HG03045 (cell line): ENCODE results near the gene RYR3.
A peak's percentile ranks its signal among the peaks of the same experiment; 100 is the strongest.

Source experiments
- ATAC-seq: cut with Tn5 transposase; IDR thresholded peaks from one replicate; pipeline ENCODE4 v1.9.1; 2021; ENCODE audit warnings: mild to moderate bottlenecking, moderate library complexity; ENCODE audit not compliant: unreplicated experiment

The RYR3 gene

DNA sequence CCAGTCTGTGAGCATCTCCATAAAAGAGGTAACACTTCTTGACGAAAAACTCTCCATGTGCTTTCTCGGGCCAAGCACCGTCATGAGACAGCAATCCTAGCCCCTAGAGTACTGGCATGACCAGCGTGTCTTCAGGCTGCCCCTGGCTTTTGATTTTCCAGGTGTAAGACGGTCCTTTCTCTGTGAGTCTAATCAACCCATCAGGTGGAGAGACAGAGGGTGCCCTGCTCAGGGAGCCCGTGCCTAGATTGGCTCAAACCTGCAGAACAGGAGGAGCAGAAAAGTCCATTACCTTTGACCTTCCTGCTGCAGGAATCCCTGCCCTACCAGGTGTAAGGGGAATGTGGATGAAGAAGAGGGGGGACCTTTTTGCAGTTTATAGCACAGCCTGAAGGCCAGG, 548.1 kb downstream of the RYR3 start:
- ATAC-seq = no peak

DNA sequence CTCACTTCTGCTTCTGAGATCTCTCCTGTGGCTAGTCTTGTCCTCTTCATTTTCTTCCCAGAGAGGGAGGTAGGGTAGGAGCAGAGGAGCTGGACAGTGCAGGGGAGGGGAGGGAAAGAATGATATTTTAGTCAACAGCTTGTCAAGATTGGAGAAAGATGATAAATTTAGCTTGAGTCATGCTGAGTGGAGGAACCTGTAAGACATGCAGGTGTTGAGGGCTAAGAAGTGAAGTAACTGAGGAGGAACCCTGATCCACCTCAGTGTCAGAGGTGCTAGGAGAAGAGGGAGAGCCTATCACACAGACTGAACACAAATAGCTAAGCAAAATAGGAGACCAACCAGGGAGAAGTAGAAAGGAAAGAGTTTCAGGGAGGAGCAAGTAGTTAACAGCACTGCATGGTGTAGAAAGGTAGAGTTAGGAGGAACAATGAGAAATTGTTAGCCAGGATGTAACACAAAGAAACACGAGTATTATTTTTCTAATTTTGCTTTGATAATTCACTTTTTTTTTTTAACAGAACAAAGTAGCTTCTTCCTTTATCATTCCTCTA, 549.3 kb downstream of the RYR3 start:
- ATAC-seq = no peak

DNA sequence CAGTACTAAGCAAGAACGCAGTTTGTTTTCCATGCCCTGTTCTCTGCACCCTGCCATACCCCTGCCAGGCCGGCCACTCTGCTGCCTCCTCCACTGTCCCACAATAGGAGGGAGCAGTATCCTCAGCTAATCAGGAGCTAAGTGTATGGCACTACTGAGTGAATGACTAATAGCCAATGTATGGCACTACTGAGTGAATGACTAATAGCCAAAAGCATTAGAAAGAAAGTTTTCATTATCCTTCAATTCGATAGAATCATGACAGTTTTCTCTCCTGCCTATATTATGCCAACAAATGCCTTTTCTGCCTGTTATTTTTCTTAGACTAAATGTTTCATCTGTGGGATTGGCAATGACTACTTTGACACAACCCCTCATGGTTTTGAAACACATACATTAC, 550.0 kb downstream of the RYR3 start:
- no peak for ATAC-seq

DNA sequence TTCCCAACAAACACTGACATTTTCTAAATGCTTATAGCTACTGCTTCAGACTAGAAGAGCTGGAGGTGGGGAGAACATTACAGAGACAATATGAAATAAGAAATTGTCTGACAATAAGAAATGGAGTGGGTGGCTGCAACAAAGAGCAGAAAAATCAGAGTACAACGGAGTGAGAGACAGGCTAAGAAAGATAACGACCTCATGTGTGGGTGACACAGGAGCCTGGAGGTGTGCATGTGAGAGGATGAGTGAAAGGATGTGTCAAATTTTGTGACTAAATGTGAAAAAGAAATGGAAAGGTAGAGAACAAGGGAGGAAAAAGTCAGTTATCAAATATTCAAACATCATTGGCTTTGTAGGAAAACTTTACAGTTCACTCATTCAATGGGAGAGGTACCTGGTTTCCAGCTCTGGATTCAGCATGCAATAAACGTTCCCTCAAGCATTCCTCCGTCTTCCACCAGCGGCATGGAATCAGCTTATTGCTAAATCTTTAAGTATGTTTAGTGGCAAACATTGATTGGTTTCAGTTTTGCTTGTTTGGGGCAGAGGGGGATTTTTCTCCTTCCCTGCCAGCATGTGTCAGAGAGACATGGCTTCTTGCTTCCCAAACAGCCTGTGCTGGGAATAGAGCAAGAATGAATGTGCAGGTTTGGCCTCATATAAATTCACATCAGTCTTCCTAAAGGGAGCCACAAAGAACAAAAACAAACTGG, 553.8 kb downstream of the RYR3 start:
- no peak for ATAC-seq

DNA sequence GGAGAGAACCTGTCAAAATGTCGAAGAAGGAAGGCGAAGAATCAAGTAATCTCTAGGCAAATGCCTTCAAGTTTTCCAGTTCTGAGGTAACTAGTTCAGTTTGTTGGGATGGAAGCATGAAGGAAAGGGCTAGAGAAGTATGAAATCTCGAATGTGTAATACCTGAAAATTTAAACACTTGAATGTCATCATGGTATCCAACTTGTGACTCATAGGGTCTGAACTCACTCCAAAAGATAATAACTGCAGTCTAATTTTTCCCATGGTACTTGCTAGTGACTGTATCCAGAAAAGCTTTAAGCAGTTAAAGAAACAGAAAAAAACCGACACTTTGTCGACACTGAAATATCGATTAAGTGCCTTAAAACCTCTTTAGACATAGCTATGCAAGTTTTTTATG, 554.6 kb downstream of the RYR3 start:
- ATAC-seq = no peak

DNA sequence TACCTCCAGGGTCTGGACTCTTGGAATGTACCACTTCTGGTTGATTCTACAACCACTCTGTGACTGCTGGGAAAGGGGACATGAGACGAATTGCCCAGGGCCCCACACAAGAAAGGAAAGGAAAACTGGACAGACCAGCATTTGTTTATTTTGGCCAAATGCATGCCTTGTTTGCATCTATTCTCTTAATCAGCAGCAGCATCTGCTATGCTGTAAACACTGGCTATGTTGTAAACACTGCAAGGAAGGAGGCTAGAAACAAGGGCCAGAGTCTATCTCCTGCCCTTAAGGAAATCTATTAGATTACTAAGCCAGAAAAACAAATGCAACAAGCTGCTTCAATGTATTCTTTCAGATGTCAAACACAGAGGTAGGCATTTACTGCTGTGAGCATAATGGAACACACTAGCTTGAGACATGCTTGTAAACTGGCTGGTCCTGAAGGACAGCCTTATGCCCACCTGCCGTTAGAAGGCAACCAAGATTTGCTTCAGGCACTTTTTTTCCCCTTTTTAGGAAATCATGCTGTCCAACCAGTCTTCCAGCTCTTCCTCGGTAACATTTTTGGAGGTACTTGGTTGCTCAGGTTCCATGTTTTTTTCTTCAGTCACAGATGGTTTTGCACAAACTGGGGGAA, 555.5 kb downstream of the RYR3 start:
- ATAC-seq = no peak

DNA sequence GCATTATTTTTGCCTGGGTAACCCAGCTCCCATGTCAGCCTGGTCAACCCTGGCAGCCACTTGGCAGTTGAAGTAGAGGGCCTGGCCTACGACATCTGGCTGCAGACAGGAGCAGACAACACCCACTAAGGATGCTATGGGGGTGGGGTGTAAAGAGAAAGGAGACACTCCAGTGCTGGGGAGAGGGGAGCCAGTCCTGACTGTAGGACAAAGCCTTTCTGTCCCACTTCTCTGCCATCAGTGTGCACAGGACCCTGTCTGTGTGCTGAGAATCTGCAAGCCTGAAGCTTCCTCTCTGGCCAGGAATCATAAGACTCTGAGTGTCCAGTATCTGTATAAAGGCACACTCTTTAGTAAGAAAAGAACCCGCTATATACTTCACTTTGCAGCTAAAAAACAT, 561.2 kb downstream of the RYR3 start:
- no peak for ATAC-seq

DNA sequence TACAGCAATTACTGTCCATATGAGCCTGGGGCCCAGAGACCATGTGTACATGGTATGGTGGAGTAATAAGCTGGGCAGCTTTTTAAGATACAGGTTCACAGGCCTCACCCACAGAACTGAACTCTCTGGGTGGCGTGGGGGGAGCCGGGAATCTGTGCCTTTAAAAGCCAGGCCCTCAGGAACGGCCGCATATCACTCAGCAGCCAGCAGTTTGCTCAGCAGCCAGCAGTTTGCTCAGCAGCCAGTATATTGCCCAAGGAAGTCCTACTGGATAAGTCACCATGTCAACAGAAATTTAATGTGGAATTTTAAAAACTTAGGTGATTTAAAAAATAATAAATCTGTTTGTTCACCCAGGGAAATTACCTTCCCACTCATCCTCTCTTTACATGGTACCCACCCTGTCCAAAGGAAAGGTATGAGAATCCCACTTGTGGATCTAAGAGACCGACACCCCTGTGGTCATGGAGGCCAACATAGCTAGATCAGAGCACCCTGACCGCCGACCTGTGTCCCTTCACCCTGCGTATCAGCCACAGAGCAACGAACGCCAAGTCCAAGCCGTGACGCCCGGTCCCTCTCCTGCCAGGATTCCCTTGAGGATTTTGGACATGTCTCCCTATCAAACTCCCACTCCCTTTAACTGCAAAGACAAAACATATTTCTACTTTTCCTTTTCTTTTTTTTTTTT, 561.8 kb downstream of the RYR3 start:
- no peak for ATAC-seq

DNA sequence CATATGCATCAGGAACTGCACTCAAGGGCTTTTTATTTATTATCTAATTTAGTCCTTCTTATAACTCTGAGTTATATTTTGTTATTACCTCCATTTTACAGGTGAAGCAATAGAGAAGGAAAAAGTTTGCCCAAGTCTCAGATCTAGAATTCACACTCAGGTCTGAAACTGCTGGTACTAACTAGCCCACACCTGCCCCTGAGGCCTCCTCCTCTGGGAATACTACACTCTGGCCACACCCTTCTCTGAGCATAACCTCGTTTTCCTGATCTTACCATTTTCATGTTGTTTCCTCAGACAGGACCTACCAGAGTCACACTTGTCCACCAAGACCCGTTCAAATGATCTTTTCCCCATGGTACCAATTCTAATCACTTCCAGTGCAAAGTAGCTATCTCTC, 563.4 kb downstream of the RYR3 start:
- no peak for ATAC-seq

DNA sequence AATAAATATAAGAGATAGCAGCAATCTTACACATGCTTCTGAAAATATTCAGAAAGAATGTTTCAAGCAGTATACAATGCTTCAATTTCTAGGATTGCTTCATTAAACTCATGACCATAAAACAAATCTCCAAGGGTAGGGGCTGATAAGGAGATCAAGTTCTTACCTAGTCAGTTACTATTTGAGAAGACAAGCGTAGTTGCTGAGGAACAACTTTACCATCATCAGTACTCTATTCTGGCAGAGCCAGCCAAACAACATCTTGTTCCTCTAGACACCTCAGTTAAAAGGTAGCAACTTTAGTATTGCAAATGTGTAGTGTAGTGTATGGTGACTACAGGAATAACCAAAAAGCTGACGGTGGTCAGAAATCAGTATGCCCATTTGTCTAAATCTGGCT, 572.2 kb downstream of the RYR3 start:
- no peak for ATAC-seq

DNA sequence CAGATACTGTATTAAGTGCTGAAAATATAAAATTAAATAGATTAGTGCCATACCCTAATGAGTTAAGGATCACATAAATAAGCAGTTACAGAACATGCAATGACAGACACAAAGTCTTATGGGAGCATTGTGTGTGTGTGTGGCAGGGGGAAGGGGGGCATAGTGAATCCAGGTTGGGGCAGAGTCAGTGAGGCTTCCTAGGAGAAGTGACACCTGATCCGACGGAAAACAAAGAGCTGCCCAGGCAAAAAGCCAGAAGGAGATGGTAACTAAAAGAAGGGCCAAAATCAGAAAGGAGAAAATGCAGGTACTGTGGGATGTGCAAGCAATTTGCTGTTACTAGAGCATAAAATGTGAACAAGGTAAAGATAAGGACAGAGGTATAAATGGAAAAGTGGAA, 577.4 kb downstream of the RYR3 start:
- ATAC-seq = no peak

DNA sequence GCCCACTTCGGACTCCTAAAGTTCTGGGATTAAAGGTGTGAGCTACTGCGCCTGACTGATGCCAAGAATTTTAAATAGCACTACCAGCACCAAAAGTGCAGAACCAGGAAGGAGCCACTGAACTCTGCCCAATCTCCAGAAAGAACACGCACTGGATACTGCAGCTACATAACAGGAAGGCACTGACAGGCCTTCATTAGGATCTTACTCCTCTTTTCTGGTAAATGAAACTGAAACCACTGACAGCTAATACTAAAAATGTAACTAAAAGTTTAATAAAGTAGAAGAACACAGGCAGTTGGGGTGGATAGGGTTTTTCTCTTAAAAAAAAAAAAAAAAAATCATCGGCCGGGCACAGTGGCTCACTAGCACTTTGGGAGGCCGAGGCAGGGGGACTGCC, 583.4 kb downstream of the RYR3 start:
- ATAC-seq = peak; percentile 68

DNA sequence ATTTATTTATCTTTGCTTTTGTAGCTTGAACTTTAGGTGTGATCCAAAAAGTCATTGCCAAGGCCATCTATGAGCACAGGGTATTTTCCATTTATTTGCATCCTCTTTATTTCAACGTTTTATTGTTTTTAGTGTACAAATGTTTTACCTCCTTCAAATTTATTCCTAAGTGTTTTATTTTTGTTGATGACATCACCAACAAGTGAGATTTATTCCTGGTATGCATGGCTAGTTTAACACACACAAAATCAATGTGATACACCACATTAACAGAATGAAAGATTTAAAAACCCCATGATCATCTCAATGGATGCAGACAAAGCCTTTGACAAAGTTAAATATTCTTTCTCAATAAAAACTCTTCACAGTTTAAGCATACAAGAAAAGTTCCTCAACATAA, 591.3 kb downstream of the RYR3 start:
- ATAC-seq = no peak

DNA sequence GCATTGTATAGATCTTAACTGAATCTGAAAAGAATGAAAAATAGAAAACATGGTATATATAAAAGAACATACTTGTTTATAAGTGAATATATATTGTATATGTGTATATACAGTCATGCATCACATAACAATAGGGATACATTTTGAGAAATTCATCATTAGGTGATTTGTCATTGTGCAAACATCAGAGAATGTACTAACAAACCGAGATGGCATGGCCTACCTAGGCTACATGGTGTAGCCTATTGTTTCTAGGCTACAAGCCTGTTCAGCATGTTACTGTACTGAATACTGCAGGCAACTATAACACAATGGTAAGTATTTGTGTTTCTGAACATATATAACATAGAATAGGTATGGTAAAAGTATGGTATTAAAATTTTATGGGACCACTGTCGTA, 592.9 kb downstream of the RYR3 start:
- no peak for ATAC-seq

DNA sequence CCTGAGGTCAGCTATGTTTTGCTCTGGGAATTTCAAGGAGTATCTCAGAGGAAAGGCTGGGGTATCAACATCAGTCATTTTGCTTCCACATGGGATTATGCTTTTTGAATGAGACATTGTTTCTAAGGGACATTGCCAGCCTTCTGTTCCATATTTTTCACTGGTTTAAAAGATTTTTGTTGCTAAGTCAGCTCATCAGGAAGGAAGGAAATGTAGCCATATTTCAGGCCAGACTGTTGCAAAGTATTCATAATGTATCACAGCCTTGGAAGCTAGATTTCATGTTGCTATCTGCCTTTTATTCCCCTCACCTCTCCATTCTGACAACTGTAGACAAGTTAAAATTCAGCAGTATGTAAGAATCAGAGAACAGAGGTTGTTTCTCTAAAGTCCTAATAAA, 596.6 kb downstream of the RYR3 start:
- no peak for ATAC-seq

DNA sequence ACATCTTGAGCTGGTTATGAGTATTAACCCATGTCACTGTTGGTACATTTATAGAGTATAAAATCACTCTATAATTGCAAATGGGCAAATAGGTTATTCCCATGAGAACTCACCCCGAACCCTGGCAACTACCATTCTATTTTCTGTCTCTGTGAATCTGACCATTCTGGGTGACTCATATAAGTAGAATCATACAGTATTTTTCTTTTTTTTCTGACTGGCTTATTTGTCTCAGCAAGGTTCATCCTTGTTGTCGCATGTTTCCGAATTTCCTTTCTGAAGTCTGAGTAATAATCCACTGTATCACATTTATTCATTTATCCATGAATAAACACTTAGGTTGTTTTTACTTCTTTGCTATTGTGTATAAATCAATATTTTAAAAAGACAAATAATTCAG, 597.6 kb downstream of the RYR3 start:
- no peak for ATAC-seq

DNA sequence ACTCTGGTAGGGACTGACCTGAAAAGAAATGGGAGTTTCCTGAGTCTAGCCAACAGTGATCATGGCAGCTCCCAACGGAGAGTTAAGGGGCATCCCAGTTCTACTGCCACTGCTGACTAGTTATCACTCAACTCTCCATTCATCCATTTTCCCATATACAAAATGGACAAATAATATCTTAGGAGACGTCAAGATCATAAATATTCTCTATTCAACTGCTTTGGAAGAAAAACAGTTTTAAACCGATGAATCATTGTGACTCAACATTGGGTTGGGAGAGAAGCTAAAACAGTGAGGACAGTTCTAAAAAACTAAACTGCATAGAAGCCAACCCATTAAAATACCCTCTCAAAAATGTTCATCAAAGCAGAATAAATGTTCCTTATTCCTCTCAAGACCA, 600.0 kb downstream of the RYR3 start:
- no peak for ATAC-seq

DNA sequence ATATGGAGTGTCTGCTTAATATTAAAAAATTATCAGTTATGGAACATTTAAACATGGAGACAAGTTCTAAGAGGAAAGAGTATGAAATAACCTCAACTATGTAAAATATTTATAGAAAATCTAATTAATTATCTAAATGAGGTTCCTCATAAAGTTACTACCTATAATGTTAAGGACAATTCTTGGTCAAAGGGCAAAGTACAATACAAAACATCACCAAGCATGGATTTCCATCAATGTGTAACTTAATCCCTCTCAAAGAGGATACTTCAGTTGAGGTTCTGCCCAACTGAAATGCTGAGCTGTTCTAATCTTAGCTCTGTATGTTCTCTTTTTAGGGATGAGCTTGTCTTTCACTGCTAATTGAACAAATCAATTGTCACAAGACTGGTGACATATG, 601.6 kb downstream of the RYR3 start:
- ATAC-seq = no peak

DNA sequence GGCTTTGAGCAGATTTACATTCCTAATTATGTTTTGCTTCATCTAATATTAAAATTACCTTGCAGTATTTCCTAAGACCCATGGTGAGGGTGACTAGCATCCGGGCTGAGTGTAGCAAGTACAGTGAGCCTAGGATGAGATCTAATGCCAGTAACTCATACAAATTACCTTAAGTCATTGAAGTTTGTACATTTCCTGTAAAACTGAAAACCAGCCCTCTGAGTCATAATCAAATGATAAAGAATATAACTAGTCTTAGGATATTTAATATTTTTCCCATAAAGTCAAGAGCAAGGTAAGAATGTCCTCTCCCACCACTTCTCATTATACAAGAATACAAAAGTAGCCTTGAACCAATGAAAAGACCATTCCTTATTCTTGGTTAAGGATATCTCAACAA, 602.7 kb downstream of the RYR3 start:
- ATAC-seq = no peak
